ENCODE results near the gene EID3.

Gene EID3

GRCh38 chr12:104288635-104289274 lies 14.8 kb upstream of the EID3 start:
- DNase-seq, result peak; percentile 27 to 94 (median 81)

GRCh38 chr12:104290320-104290719 lies 13.2 kb upstream of the EID3 start:
- no peak for DNase-seq

- DNase-seq, result no peak
These were observed 12.7 kb upstream of the EID3 start for GRCh38 chr12:104290855-104291254.

GRCh38 chr12:104291867-104292524 lies 11.5 kb upstream of the EID3 start:
- DNase-seq, result no peak

GRCh38 chr12:104292872-104293794 lies 10.4 kb upstream of the EID3 start:
- DNase-seq, result no peak

- peak in 11 of 58 donors; percentile 2 to 38 (median 6) for DNase-seq
These were observed 9.2 kb upstream of the EID3 start for GRCh38 chr12:104294158-104294859.

GRCh38 chr12:104294927-104295668 lies 8.4 kb upstream of the EID3 start:
- DNase-seq, result no peak

- no peak for DNase-seq
These were observed 7.6 kb upstream of the EID3 start for GRCh38 chr12:104295954-104296353.

- DNase-seq, result no peak
These were observed 6.8 kb upstream of the EID3 start for GRCh38 chr12:104296718-104297117.

- no peak for DNase-seq
These were observed 5.9 kb upstream of the EID3 start for GRCh38 chr12:104297477-104298113.

GRCh38 chr12:104299842-104300481 lies 3.6 kb upstream of the EID3 start:
- DNase-seq, result no peak

- DNase-seq, result no peak
These were observed 896 bp downstream of the EID3 start for GRCh38 chr12:104304261-104305009.

GRCh38 chr12:104305349-104305748 lies 1.8 kb downstream of the EID3 start:
- no peak for DNase-seq

GRCh38 chr12:104306376-104306775 lies 2.8 kb downstream of the EID3 start:
- DNase-seq, result no peak

GRCh38 chr12:104306943-104307654 lies 3.6 kb downstream of the EID3 start:
- DNase-seq, result no peak

GRCh38 chr12:104307655-104308000 lies 4.1 kb downstream of the EID3 start:
- no peak for DNase-seq

- no peak for DNase-seq
These were observed 6.0 kb downstream of the EID3 start for GRCh38 chr12:104309446-104309993.

Data from anterior cingulate cortex (tissue), 58 donors.